ENCODE measurements around the gene ZNF726. TPM values are rescaled to one million over a fixed set of nuclear protein-coding genes. Genes with fewer than 3 reads are reported as not detected.

Gene ZNF726
- total RNA-seq, 1 donor from 2014 or later: 9.4 TPM

DNA sequence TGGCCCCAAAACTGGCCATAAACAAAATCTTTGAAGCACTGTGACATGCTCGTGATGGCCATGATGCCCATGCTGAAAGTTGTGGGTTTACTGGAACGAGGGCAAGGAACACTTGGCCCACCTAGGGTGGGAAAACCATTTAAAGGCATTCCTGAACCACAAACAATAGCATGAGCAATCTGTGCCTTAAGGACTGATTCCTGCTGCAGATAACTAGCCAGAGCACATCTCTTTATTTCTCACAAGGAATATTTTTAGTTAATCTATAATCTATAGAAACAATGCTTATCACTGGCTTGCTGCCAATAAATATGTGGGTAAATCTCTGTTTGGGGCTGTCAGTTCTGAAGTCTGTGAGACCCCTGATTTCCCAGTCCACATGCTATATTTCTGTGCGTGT is 10.3 kb upstream of the ZNF726 start:
- H3K9me3 Mint-ChIP-seq: peaks cover 17% of the 10 kb centered on the region
- ATAC-seq (ENCODE audit: low read depth): no peak
- no peaks in the 10 kb centered on the region for H3K4me1 Mint-ChIP-seq
- no peaks in the 10 kb centered on the region for H3K27me3 Mint-ChIP-seq
- no peak overlapping the region for H3K4me3 Mint-ChIP-seq
- H3K27ac Mint-ChIP-seq: no peak overlapping the region
- TF ChIP-seq CTCF (IDR thresholded peaks at IDR 0.05): no peak
- intact Hi-C loops (cut with micrococcal nuclease): no loop called here
- CTCF ChIA-PET: no interaction called here
- no peak for DNase-seq
- POLR2A ChIA-PET: no interaction called here
- peaks cover 2% of the 10 kb centered on the region for H3K36me3 Mint-ChIP-seq (ENCODE audit: low read depth)

GRCh38 chr19:23905771-23906170 is 8.9 kb upstream of the ZNF726 start:
- H3K27me3 Mint-ChIP-seq: peaks cover 1% of the 10 kb centered on the region
- ATAC-seq (ENCODE audit: low read depth) (no peak), DNase-seq (no peak)
- H3K4me1 Mint-ChIP-seq: no peaks in the 10 kb centered on the region
- ChIA-PET POLR2A (no interaction called here), CTCF (no interaction called here)
- no peak overlapping the region for H3K27ac Mint-ChIP-seq
- TF ChIP-seq CTCF (IDR thresholded peaks at IDR 0.05): no peak
- no peak overlapping the region for H3K4me3 Mint-ChIP-seq
- H3K9me3 Mint-ChIP-seq: peaks cover 17% of the 10 kb centered on the region
- H3K36me3 Mint-ChIP-seq (ENCODE audit: low read depth): peaks cover 2% of the 10 kb centered on the region
- intact Hi-C loops (cut with micrococcal nuclease): no loop called here

- peaks cover 17% of the 10 kb centered on the region for H3K9me3 Mint-ChIP-seq
- H3K4me1 Mint-ChIP-seq: no peaks in the 10 kb centered on the region
- ChIA-PET CTCF (no interaction called here), POLR2A (no interaction called here)
- ATAC-seq (ENCODE audit: low read depth): no peak
- intact Hi-C loops (cut with micrococcal nuclease): no loop called here
- no peak for DNase-seq
- TF ChIP-seq CTCF (IDR thresholded peaks at IDR 0.05): no peak
- no peak overlapping the region for H3K4me3 Mint-ChIP-seq
- no peak overlapping the region for H3K27ac Mint-ChIP-seq
- H3K36me3 Mint-ChIP-seq (ENCODE audit: low read depth): peaks cover 2% of the 10 kb centered on the region
- peaks cover 1% of the 10 kb centered on the region for H3K27me3 Mint-ChIP-seq
These were observed 7.9 kb upstream of the ZNF726 start for GRCh38 chr19:23906835-23907234.

- Mint-ChIP-seq H3K9me3 (peaks cover 17% of the 10 kb centered on the region), H3K4me1 (no peaks in the 10 kb centered on the region), H3K4me3 (no peak overlapping the region), H3K27me3 (peaks cover 1% of the 10 kb centered on the region), H3K36me3 (ENCODE audit: low read depth) (peaks cover 2% of the 10 kb centered on the region), H3K27ac (no peak overlapping the region)
- ATAC-seq (ENCODE audit: low read depth) (no peak), DNase-seq (no peak)
- no peak for TF ChIP-seq CTCF (IDR thresholded peaks at IDR 0.05)
- intact Hi-C loops (cut with micrococcal nuclease): no loop called here
- POLR2A ChIA-PET: no interaction called here
- CTCF ChIA-PET: no interaction called here
These were observed 6.5 kb upstream of the ZNF726 start for GRCh38 chr19:23908165-23908564.

- ChIA-PET POLR2A (no interaction called here), CTCF (no interaction called here)
- Mint-ChIP-seq H3K4me1 (peaks cover 3% of the 10 kb centered on the region), H3K36me3 (ENCODE audit: low read depth) (peaks cover 2% of the 10 kb centered on the region), H3K9me3 (peaks cover 10% of the 10 kb centered on the region), H3K27ac (no peak overlapping the region), H3K27me3 (peaks cover 1% of the 10 kb centered on the region), H3K4me3 (no peak overlapping the region)
- no peak for DNase-seq
- intact Hi-C loops (cut with micrococcal nuclease): no loop called here
- no peak for ATAC-seq (ENCODE audit: low read depth)
- TF ChIP-seq CTCF (IDR thresholded peaks at IDR 0.05): no peak
These were observed 5.5 kb upstream of the ZNF726 start for GRCh38 chr19:23909222-23909621.
